ENCODE results near the gene DNASE2. TPM values are rescaled to one million over a fixed set of nuclear protein-coding genes. Genes with fewer than 3 reads are reported as not detected.
"Not testable (repeated sequence)": the region's sequence is repeated elsewhere in the genome, so short reads cannot be mapped to it uniquely, and the experiment has no call there.

The DNASE2 gene
- total RNA-seq, 1 donor: 25.6 TPM

DNA sequence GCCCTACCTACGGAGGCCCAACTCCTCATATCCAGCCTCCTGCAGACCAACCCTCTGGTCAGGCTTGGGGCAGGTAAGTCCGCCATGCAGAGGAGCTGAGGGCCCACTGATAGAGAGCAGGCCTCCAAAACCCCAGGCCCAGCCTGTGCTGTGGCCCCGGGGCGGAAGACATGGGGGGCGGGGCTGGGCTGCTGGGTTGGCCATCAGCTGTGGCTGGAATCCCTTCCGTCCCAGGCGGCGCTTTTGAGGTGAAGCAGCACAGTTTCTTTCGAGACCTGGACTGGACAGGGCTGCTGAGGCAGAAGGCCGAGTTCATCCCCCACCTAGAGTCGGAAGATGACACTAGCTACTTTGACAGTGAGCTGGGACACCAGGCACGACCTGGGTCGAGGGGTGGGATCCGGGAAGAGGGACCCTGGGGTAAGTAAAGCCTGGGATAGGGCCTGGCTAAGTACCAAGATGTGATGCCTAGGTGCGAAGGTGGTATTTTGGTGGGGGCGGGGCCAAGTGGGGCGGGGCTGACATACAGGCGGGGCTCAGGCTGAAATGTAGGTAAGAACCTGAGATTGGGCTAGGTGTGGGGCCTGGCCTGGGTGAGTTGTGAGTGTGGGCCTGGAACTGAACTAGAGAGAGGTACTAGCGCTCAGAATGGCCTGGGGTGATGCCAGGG, 15.4 kb downstream of the DNASE2 start:
- no peak for DNase-seq (ENCODE audit: low read depth in 2 of 3, low spot score in 2 of 3)

DNA sequence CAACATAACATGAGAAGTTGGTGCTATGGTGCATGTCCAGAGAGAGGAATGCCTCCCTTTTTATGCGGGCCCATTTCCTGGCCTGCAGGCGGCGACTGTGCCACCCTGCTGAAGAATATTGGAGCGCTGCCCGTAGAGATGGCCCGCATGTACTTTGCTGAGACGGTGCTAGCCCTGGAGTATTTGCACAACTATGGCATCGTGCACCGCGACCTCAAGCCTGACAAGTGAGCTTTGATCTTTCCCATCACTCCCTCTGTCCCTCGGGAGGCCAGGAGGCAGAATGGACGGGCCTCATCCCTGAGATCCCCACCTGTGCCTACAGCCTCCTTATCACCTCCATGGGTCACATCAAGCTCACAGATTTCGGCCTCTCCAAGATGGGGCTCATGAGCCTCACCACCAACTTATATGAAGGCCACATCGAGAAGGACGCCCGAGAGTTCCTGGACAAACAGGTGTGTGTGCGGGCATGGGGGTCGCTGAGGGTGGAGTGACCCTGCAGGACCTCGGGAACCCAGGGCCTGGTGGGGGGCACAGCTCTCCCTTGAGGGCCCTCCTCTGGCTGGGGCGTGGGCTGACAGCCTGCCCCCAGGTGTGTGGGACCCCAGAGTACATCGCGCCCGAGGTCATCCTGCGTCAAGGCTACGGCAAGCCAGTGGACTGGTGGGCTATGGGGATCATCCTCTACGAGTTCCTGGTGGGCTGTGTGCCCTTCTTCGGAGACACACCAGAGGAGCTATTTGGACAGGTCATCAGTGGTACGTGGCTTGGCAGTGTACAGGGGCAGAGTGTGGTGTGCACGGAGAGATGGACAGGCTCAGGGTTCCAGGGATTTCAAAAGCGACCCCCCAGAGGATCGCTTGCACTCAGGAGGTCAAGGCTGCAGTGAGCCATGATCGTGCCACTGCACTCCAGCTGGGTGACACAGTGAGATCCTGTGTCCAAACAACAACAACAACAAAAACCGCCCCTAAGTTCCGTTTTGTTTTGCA, 16.2 kb downstream of the DNASE2 start:
- no peak for DNase-seq (ENCODE audit: low read depth in 2 of 3, low spot score in 2 of 3)

DNA sequence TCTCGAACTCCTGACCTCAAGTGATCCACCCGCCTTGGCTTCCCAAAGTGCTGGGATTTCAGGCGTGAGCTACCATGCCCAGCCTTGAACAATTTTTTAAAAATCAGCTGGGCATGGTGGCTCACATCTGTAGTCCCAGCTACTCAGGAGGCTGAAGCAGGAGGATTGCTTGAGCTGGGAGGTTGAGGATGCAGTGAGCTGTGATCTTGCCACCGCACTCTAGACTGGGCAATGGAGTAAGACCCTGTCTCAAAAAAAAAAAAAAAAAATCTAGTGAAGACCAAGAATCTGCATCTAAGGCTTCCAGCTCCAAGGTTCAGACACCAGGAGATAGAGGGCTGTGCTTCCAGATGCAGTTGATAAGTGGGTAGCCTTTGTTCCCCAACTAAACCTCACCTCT, 17.1 kb downstream of the DNASE2 start:
- DNase-seq (ENCODE audit: low read depth in 2 of 3, low spot score in 2 of 3): no peak

DNA sequence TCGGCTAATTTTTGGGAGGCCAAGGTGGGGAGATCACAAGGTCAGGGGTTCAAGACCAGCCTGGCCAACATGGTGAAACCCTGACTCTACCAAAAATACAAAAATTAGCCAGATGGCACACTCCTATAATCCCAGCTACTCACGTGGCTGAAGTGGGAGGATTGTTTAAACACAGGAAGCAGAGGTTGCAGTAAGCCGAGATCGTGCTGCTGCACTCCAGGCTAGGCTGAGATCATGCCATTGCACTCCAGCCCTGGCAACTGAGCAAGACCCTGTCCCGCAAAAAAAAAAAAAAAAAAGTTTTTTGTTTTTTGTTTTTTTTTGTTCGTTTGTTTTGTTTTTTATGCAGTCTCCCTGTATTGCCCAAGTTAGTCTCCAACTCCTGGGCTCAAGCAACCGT, 21.7 kb downstream of the DNASE2 start:
- no peak for DNase-seq (ENCODE audit: low read depth in 2 of 3, low spot score in 2 of 3)

DNA sequence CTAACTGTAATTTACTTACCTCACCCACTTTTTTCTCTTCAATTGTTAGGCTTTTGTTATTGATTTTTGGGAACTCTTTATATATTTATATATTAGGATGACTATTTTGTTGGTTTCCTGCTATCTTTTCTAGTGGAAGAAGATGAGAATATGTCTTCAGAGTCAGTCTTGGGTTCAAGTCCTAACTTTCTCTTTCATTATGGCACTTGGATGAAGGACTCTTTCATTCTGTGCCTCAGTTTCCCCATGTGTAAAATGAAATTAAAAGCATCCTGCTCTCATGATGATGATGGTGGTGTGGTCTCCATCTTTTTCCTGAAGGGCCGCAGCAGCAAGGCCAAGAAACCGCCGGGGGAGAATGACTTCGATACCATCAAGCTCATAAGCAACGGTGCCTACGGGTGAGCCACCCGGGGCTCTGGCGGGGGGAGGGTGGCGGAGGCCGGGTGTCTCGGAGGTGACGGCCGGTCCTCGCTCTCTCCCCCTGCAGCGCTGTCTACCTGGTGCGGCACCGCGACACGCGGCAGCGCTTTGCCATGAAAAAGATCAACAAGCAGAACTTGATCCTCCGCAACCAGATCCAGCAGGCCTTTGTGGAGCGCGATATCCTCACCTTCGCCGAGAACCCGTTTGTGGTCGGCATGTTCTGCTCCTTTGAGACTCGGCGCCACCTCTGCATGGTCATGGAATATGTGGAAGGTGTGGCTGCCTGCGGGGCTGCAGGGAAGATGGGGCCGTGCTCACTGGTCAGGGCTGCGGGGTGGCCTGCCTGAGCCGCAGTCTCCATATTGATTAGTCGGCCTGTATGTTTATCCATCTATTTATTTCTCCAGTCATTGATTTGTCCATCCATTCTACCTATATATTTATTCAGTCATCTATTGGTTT, 23.0 kb downstream of the DNASE2 start:
- DNase-seq (ENCODE audit: low read depth in 2 of 3, low spot score in 2 of 3): no peak

DNA sequence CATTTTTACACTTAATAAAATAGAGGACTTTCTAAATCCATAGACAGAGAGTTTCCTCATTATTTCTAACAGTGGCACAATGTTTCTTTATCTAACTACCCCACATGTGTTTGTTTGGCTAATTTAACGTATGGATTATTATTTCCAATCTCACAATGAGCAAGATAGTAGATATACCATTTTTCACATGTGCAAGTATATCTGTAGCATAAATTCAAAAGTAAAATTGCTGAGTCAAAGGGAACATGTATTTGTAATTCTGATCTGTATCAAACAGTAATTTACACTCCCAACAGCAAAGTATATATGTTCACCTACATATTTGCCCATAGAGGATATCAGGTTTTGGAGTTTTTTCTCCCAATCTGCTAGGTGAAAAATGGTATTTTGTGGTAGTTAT, 24.6 kb downstream of the DNASE2 start:
- DNase-seq (ENCODE audit: low read depth in 2 of 3, low spot score in 2 of 3): no peak

DNA sequence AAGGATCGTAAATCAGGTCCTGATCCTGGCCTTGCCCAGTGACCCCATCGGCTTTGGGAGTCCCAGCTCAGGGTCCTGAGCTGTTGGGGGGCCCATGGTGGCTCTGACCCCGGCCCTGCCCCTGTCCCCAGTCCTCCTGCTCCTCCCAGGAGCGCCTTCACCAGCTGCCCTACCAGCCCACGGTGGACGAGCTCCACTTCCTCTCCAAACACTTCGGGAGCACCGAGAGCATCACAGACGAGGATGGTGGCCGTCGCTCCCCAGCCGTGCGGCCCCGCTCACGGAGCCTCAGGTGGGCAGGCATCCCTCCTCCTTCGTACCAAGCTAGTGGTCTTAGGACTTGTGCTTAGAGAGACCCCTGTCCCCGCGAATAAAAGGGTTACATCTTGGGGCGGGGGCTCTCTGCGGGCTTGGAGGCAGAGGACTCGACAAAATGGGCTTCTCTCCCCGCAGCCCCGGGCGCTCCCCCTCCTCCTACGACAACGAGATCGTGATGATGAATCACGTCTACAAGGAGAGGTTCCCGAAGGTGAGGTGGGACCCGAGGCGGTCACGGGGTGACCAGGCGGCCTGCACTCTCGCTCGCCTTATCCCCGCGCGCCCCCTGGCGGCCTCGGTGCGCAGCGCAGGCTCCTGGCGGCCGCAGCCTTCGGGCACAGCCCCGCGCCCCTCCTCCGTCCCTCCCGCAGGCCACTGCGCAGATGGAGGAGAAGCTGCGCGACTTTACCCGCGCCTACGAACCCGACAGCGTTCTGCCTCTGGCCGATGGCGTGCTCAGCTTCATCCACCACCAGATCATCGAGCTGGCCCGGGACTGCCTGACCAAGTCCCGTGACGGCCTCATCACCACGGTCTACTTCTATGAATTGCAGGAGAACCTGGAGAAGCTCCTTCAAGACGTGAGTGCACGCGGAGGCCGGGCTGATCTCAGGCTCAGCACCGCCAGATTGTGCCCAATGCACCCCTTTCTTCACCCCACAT, 33.8 kb downstream of the DNASE2 start:
- peak; percentile 74 to 88 (median 85) for DNase-seq (ENCODE audit: low read depth in 2 of 3, low spot score in 2 of 3)

DNA sequence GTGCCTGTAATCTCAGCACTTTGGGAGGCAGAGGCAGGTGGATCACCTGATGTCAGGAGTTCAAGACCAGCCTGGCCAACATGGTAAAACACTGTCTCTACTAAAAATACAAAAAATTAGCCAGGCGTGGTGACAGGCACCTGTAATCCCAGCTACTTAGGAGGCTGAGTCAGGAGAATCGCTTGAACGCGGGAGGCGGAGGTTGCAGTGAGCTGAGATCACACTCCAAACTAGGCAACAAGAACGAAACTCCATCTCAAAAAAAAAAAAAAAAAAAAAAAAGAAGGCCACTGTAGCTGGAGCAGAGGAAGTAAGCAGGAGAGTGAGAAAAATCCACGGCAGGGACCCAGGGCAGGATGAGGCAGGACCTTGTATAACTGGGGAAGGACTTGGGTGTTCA, 34.6 kb downstream of the DNASE2 start:
- DNase-seq (ENCODE audit: low read depth in 2 of 3, low spot score in 2 of 3): not testable (repeated sequence)

DNA sequence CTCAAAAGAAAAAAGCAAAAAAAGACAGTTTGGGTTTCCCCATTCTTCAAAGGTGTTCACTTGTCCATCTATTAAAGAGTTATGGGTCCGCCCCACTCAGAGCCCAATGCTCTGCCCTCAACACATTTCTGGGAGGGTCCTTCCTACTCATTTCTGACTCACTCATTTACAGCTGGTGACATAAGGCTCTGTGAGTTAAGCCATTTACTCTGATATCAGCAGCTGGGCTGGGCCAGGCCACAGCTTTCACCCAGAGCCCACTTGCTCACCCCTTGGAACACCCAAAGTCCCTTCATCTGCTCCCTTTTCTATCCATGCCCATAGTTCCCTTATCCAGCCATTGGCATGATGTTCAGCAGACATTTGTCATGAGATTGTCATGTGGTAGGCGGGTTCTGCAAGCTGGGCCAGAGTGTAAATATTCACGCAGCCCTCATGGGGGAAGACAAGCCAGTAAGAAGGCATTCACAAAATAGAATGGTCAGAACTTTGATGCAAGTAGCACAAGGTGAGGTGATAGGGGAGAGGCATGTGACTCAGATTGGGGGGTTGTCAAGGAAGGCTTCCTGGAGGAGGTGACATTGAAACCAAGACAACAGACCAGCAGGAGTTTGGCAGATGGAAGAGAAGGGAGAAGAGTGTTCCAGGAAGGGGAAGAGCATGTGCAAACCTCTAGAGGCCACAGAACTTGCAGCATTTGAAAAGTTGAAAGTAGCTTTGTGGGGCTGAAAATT, 37.1 kb downstream of the DNASE2 start:
- no peak for DNase-seq (ENCODE audit: low read depth in 2 of 3, low spot score in 2 of 3)

DNA sequence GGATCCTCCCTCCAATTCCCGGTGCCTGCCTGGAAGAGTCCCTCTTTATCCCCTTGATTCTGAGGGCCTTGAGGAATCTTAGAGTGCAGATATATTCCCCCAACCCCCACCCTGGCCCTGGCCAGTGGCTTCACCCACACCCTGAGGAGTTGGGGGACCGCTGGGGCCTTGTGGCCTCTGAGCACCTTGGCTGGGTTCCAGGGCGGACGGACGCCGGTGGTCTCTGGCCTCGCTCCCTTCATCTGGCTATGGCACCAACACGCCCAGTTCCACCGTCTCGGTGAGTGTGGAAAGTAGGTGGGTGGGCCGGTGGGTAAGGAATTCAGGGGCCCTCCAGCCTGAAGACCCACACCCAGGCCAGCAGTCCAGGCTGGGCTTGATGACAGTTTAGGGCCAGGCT, 37.9 kb downstream of the DNASE2 start:
- DNase-seq (ENCODE audit: low read depth in 2 of 3, low spot score in 2 of 3): no peak

DNA sequence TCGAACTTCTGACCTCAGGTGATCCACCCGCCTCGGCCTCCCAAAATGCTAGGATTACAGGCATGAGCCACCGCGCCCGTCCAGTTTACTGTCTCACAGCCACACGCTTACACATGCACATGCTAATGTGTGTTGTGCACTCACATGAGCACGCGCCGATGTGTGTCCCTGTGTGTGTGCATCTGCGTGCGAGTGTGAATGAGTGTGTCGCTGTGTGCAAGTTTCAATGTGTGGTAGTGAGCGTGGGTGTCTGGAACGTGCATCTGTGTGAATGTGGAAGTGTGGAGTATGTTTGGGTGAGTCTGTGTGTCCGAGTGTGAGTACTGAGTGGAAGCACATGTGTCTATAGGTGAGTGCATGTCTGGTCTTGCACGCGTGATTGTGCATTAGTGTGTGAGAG, 38.7 kb downstream of the DNASE2 start:
- DNase-seq (ENCODE audit: low read depth in 2 of 3, low spot score in 2 of 3): no peak

DNA sequence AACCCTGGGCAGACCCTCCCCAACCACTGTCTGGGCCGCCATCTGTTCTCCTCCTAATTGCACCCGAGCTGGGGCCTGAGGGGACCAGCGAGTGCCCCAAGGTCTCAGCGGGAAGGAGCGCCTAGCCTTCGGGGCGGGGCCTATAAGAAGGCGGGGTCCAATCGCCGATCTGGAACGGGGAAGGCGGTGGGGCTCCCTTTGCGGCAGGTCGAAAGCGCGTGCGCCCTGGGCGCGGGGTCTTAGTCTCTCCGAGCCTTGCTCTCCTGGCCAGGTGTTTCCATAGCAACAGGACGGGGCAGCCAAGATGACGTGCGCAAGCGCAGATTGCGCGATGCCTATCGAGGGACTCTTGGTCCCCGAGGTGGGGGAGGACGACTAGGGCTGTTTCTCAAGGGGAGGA, 40.2 kb downstream of the DNASE2 start:
- DNase-seq (ENCODE audit: low read depth in 2 of 3, low spot score in 2 of 3): peak in 1 of 3 donors; percentile 38

DNA sequence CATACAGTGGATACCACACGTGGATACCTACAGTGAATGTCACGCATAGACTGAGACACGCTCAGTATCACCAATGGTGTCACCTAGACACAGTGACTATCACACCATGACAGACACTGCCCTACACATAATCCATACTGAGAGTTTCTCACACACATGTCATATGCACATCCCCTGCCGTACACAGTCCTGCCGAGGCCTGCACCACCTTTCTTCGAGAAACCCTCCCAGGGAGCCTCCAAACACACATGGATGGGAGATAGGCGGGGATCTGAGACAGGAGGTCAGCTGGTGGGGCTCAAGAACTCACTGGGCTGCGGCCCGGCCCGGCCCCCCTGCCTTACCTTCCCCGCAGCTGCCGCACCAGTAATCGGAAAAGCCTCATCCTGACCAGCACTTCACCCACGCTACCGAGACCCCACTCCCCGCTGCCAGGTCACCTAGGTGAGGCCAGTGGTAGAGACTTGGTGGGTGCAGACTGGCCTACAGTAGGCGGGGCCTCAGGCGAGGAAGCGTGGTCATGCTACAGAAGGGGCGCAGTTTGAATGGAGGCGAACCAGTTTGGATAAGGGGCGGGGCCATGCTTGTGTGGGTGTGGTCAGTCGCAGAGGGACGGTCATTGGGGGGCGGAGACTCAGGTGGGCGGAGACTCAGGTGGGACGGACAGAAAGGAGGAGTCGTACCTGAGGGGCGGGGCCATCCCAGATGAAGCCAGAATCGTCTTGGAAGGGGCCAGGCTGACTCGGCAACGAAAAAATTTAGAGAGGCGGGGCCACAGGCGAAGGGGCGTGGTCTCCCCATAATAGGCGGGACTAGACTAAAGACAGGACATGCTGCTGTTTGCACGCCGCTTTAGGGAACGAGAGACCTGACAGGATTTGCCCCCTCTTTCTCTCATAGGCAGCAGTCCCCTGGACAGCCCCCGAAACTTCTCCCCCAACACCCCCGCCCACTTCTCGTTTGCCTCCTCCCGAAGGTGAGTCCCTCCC, 40.9 kb downstream of the DNASE2 start:
- peak in 2 of 3 donors; percentile 75 to 77 for DNase-seq (ENCODE audit: low read depth in 2 of 3, low spot score in 2 of 3)

DNA sequence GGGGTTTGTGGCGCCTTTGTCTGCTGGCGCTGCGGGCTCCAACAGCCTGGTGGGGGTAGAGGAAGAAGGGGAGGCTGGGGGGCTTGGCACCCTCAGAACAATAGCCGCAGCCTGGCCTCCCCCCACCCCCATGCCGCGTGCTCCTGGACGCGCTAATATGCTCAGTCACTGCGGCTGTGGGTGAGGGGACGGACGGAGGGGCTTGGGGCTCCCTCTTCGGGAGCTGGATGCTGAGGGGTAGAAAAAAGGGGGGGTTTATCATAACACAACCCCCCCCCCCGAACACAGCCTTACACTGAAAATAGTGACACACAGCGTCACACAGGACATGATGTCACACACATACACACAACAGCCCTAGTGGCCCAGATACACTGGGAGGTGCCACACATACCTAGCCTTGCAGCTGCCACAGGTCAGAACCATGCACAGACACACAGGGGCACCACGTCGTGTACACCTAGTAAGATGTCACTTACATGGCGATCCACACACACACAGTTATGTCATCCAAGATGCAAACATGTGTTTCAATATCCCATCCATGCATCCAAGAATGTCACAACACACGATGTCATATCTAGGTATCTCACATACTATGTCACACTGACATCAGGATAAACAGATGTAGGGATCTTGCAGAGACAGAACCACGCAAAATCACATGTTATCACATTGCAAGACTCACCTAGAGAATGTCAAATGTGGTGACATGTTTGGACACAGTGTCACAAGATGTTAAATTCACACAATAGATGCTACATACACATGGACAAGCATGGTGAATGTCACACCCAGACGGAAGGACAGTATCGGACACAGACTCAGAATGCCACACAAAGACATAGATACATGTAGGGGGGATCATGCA, 42.1 kb downstream of the DNASE2 start:
- DNase-seq (ENCODE audit: low read depth in 2 of 3, low spot score in 2 of 3): peak in 1 of 3 donors; percentile 34

DNA sequence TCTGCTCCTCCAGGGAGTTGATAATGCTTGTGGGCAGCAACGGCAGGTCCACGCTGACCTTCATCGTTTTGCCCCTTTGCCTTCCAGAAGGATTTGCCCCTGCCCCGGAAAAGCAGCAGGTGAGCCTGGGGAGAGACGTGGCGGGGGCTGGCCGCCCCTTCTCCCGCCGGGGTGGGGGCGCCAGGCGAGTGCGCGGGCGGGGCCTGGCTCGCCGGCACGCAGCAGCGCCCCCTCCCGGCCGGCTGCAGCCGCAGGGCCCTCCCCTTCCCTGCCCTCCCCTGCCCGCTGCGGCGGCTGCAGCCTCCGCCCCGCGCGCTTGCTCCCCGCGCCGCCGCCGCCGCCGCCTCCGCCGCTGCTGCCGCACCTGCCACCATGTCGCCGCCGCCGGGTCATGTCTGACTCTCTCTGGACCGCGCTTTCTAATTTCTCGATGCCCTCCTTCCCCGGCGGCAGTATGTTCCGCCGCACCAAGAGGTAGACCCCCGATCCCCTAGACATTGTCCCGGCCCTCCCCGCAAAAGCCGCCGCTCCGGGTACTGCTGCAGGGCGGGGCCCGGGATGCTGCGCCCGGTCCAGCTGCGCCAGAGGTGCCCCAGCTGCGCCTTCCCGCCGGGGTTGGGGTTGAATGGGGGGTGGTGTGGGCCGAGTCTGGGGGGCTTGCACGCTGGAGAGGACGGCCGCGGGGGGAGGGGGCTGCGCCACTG, 42.9 kb downstream of the DNASE2 start, which contains the start of gene MAST1:
TSS of gene MAST1 (plus strand) at position 334 of the 704 bp plus-strand sequence. CDS start at position 392, 58 bp downstream.
- DNase-seq (ENCODE audit: low read depth in 2 of 3, low spot score in 2 of 3): peak in 1 of 3 donors; percentile 59

DNA sequence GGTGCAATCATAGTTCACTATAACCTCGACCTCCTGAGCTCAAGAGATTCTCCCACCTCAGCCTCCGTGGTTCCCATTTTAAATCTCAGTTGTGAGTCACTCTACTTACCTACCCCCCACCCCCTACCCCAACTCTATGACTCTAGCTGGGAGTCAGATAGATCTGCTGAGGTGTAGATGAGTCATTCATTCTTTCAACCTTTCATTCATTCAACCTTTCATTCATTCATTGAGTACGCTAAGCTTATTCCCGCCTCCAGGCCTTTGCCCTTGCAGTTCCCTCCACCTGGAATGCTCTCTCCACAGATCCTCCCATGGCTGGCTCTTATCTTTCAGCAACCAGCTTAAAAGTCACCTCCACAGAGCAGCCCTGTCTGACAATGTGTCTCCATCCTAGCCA, 44.0 kb downstream of the DNASE2 start:
- no peak for DNase-seq (ENCODE audit: low read depth in 2 of 3, low spot score in 2 of 3)

Data from hematopoietic multipotent progenitor cell (in vitro differentiated cells).